Activated T-helper 1 cell treated with Interleukin-2 at 50 U/mL for 16 hours (primary cell): ENCODE results near the gene FGF22.
"Not testable (repeated sequence)": the region's sequence is repeated elsewhere in the genome, so short reads cannot be mapped to it uniquely, and the experiment has no call there.

Experiments
- DNase-seq: peaks from one replicate; pipeline ENCODE4 v3.0.0-alpha.2; 2020; ENCODE audit warnings: low read depth

FGF22 gene

DNA sequence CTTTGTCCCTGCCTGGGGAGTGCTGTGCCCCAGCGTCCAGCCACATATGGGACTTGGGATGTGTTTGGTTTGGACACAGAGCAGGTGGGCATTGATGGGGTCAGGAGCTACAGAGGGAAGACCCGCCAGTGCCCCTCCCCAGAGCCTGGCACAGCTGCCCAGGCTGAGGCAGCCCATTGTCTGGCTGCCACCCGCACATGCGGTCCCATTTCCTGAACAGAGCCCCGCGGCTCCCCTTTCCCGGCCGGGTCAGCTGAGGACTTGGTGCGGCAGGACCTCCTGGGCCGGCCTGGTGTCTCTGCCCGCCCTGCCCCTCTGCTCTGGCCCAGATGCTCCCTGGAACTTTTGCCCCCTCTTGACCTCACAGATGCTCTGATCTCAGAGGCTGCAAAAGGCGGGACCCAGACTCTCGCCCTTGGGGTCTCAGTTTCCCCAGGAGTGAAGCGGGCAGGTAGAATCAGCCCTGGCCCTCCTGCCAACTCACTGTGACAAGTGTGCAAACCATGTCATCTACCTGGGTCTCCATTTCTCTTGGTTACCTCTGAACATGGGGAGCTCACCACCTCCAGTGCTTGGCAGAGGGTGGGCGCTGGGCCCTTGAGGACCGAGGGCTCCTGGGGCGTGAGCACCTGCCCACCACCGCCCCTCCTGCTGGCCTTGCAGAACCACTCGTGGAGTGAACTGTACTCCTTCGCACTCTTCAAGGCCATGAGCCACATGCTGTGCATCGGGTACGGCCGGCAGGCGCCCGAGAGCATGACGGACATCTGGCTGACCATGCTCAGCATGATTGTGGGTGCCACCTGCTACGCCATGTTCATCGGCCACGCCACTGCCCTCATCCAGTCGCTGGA is 32.2 kb upstream of the FGF22 start:
- DNase-seq, result no peak

DNA sequence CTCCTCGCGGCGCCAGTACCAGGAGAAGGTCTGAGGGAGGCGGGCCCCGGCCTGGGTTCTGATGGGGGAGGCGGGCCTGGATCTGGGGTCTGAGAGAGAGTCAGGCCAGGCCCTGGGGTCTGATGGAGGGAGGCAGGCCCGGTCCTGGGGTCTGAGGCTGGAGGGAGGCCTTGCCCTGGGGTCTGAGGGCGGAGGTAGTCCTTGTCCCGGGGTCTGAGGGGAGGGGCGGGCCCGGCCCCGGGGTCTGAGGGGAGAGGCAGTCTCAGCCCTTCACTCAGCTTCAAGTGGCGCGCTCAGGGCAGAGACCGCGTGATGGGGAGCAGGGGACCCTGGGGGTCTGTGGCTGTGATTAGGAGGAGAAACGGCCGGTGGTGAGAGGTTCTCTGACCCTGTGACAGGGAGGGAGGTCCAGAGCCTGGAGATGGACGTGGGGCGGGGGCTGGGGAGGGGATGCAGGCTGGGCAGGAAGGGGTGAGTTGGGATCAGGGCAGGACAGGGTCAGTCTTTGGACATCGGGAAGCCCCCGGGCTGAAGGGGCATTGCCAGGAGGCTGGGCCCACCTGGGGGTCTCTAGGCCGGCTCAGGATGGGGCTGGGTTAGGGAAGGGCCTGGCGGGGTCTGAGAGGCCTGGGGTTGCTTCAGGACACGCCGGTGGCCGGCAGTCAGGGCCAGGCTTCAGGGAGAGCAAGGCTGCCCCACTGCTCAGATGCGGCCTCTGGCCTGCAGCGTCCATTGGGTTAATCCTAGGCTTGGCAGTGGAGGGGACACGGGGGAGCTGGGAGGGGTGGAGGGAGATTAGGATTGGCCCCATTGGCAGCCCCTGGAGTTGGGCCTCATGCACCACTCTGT is 31.3 kb upstream of the FGF22 start:
- no peak for DNase-seq

DNA sequence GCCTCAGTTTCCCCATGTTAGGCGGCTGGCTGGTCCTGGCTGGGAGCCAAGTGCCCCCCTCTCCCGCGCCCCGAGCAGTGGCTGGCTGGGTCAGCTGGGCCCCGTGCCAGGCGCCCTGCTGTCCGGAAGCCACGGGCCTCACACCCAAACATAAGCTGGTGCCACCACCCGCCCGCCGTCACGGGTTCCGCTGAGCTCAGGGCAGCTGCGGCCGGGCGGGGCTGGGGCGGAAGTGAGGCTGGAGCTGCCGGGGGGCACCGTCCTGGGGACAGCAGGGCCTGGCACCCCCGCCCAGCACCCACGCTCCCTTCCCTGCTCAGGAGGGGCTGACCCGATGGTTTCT is 30.7 kb upstream of the FGF22 start:
- no peak for DNase-seq

DNA sequence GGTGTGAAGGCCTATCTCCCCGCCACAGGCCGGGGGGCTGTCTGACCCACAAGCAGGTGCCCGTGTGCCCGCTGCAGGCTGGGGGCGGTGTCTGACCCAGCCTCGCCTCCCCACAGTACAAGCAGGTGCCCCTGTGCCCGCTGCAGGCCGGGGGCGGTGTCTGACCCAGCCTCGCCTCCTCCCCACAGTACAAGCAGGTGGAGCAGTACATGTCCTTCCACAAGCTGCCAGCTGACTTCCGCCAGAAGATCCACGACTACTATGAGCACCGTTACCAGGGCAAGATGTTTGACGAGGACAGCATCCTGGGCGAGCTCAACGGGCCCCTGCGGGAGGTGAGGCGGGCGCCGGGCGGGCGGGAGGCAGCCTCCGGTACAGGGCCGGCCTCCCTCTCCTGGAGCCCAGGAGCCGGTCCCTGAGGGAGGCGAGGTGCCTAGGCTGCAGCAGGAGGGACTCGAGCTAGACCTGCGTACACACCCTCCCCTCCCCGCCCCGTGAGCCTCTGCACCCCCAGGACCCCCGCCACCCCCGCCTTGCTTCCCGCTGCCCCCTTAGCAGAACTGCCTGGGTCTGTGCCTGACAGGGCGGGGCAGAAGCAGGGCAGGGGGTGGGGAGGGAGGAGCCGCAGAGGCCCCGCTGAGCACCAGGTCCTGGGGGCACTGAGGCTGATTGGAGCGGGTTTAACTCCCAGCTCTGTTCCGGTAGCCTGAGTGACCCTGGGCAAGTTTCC is 29.4 kb upstream of the FGF22 start:
- DNase-seq, result peak; percentile 29

DNA sequence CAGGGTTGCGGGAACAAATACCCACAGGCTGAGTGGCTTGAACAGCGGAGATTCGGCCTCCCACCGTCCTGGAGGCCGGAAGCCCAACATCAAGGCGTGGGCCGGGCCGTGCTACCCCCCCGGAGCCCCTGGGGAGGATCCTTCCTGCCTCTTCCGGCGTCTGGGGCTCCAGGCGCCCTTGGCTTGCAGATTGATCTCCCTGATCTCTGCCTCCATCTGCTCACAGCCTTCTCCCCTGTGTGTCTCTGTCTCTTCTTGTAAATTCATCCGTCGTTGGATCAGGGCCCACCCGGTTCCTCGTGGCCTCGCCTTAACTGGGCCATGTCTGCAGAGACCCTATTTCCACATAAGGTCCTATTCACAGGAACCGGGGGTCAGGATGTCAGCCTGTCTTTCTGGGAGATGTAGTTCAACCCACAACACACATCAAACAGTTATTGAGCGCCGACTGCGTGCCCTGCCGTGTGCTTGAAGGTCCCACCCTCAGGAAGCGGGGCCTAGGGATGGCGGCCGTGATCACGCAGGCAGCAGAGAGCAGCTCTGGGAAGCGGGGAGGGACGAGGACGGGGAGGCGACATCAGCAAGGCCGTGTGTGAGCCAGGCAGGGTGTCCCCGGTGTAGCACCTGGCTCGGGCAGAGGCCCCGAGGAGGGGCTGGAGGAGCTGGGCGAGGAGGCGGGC is 28.7 kb upstream of the FGF22 start:
- peak; percentile 51 for DNase-seq

DNA sequence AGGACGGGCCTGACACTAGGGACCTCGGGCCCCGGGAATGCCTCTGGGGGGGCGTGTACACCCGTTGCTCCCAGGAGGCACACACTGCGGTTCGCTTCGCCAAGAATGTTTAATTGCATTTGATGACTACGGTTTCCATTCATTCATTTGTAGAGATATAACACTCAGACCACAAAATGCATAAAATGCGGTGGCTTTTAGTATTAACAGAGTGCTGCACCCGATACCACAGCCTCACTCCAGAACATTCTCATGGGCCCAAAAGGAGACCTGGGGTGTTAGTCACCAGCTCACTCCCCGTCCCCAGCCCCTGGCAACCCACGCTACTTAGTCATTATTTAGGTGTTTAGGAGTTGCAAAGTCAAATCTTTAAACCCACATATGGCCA is 28.2 kb upstream of the FGF22 start:
- peak; percentile 33 for DNase-seq

DNA sequence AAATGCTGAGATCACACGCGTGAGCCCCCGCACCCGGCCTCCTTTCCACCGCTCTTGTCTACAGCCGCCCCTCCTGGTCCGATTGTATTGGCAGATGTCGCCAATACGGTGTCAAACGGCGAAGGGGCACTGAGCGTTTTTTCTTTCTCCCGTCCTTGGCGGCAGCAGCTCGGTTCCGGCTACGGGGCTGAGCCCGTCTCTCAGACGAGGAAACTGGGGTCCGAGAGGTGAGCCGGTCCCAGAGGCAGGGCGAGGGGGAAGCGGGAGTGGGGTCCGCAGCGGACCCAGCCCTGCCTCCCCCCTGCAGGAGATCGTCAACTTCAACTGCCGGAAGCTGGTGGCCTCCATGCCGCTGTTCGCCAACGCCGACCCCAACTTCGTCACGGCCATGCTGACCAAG is 26.7 kb upstream of the FGF22 start:
- no peak for DNase-seq

DNA sequence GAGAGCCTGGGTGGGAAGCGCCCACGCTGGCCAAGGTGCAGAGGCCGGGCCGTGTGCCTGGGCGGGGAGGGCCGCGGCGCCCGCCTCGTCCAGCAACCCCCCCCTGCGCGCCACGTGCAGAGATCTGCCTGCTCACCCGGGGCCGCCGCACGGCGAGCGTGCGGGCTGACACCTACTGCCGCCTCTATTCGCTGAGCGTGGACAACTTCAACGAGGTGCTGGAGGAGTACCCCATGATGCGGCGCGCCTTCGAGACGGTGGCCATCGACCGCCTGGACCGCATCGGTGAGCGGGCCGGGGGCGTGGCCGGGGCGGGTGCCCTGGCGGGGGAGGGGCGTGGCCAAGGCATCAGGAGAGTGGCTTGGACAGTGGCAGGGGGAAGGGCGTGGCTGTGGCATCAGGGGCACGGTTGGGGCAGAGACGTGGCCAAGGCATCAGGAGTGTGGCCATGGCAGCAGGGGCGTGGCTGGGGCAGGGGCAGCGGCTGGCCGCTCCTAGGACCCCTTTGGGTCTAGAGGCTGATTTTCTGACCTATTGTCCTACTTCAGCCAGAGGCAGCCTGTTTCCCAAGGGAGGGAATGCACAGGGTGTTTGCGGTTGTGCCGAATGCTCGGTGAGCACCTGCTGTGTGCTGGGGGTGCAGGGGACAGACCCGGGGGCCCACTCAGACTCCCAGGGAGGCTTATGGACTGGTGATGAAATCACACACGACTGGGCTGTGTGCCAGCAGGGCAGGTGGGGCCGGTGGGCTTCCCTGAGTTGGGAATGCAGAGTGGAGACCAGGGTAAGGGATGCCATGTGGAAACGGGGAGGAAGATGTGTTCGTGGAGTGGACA is 25.7 kb upstream of the FGF22 start:
- no peak for DNase-seq

DNA sequence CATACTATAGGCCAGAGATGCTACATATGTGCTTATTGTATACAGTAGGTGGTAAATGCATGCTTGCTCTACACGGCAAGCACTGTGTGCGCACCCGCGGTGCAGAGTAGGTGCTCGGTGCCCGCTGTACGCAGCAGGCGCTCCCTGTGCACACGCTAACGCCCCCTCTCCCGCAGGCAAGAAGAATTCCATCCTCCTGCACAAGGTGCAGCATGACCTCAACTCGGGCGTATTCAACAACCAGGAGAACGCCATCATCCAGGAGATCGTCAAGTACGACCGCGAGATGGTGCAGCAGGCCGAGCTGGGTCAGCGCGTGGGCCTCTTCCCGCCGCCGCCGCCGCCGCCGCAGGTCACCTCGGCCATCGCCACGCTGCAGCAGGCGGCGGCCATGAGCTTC is 24.1 kb upstream of the FGF22 start:
- no peak for DNase-seq

DNA sequence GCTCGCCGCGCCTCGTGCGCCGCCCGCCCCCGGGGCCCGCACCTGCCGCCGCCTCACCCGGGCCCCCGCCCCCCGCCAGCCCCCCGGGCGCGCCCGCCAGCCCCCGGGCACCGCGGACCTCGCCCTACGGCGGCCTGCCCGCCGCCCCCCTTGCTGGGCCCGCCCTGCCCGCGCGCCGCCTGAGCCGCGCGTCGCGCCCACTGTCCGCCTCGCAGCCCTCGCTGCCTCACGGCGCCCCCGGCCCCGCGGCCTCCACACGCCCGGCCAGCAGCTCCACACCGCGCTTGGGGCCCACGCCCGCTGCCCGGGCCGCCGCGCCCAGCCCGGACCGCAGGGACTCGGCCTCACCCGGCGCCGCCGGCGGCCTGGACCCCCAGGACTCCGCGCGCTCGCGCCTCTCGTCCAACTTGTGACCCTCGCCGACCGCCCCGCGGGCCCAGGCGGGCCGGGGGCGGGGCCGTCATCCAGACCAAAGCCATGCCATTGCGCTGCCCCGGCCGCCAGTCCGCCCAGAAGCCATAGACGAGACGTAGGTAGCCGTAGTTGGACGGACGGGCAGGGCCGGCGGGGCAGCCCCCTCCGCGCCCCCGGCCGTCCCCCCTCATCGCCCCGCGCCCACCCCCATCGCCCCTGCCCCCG is 23.5 kb upstream of the FGF22 start:
- no peak for DNase-seq

DNA sequence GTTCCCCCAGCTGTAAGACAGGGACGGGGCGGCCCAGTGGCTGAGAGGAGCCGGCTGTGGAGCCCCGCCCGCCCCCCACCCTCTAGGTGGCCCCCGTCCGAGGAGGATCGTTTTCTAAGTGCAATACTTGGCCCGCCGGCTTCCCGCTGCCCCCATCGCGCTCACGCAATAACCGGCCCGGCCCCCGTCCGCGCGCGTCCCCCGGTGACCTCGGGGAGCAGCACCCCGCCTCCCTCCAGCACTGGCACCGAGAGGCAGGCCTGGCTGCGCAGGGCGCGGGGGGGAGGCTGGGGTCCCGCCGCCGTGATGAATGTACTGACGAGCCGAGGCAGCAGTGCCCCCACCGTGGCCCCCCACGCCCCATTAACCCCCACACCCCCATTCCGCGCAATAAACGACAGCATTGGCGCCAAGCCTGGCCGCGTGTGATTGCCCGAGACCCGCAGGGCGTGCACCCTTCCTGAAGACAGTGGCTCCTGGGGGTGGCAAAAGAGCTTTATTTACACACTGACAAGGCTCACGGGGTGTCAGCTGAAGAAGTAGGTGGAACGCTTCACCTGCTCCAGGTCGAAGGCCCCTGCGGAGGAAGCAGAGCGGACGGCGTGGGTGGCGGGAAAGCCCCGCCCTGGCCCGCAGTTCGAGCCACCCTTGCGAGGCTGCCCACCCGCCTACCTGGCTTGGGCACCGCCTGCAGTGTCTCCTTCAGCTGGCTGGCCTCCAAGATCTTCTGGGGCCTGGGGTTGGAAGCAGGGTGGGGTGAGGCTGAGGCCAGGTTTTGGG is 22.7 kb upstream of the FGF22 start:
- DNase-seq, result no peak

DNA sequence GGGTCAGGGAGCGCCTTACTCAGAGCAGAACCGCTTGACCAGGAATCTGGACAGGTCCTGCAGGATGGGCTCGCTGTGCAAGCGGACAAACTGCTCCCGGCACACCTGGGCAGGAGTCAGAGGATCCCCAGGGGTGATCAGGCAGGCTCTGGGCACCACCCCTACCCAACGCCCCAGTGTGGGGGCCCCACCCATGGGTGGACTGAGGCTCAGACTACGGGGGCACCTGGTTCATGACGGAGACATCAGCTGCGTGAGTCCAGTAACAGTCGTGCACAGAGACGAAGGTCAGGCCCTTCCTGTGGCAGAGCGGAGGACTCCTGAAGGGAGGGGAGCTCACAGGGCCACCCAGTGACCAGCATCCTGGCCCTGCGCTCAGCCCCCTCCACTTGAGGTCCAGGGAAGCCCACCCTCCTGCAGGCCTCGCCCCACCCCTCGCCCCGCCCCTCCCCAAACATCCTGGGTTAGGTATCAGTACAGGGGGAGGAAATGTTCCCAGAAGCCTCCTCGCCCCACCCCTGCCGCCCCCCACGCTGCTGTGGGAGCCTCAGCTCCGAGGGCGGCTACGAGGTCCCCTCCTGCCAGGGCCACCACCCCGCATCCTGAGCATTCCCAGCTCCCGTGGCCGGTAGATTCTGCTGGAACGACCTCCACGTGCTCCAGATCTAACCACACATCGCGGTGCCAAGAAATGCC is 22.0 kb upstream of the FGF22 start:
- DNase-seq, result no peak

DNA sequence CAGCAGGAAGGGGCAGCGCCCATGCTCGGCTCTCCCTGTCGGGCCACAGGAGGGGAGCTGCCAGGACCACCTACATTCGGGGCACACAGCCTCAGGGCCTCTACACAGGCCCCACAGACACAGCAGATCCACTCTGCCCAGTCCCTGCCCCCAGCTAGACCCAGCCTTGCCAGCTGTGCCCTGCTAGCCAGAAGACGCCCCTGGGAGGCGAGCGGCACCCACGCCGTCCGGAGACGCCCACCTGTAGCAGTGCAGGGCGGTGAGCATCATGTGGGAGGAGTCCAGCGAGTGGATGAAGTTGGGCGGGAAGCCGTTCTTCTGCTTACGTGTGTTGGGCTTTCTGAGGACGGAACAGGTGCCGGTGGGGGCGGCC is 21.4 kb upstream of the FGF22 start:
- no peak for DNase-seq

DNA sequence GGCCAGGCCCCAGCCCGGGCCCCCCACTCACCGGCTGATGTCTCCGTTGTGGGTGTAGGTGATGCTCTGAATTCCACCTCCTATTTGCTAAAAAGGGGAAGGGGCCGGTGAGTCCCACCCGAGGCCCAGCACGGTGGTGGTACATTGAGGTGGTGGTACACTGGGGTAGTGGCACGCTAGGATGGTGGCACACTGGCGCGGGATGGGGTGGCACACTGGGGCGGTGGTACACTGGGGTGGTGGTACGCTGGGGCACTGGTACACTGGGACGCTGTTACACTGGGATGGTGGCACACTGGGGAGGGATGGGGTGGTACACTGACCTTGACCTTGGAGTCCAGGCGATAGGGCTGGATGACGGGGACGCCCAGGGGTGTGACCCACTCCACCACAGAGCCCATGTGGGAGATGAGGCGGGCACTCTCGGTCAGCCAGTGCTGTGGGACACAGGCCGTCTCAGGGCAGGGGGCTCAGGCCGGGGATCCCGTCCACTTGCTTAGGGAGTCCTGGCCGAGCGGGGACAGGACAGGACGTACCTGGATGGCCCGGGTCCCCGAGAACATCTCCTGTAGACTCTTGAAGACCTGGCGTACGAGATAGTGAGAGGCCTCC is 20.9 kb upstream of the FGF22 start:
- DNase-seq, result no peak

DNA sequence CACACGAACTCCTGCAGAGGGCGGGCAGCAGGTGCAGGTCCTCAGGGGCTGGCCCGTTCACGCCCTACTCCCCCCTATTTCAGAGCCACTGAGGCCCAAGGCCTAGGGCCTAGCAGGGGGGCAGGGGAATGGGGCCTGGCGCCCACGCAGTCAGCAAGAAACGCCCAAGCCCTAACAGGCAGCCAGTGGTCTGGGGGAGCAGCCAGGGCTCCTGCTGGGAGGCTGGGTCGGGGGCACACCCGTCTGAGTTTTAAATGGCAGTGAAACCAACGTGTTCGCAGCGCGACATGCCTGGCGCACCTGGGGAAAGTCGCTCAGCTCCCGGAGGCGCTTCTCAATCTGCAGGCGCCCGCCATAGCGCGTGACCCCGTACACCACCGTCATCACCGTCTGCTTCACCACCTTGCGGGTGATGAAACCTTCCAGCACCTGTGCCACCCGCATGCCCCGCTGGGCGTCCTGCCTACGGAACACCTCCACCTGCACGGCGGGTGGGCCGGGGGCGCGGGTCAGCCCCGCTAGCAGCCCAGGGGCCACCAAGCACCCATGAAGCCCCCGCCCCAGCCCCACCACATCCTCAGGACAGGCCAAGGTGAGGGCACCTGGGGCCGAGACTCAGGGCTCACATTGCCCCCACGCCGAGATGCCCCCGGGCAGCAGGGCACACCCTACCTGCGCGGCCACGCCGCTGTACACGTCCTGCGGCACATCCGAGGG is 20.2 kb upstream of the FGF22 start:
- no peak for DNase-seq

DNA sequence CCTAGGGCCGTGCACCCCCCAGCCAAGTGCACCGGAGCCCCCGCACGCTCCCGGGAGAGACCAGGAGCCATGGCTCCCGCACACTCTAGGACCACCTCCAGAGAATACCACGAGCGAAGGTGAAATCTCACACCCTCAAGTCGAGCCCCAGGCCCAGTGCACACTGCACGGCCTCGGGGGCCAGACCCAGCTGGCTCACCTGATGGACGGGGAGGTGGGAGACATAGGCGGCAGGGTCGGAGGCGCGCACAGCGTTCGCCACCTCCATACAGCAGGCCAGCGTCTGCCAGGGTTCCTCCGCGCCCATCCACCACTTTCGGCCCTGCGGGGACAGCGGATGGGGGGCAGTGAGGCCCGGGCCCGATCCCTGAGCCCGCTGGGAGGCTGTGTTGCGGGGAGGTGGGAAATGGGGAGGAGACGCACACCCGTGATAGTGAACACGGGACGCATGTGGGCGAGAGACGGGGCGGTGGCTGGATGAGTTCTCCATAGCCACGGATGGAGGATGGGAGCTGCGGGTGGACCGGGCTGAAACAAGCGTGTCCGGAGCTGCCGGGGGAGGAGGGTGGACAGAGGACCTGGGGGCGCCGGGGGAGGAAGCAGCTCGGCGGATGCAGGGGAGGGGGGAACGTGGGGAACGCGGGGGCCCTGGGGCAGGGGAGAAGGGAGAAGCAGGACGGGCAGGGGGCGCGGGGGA is 19.4 kb upstream of the FGF22 start:
- DNase-seq, result no peak

DNA sequence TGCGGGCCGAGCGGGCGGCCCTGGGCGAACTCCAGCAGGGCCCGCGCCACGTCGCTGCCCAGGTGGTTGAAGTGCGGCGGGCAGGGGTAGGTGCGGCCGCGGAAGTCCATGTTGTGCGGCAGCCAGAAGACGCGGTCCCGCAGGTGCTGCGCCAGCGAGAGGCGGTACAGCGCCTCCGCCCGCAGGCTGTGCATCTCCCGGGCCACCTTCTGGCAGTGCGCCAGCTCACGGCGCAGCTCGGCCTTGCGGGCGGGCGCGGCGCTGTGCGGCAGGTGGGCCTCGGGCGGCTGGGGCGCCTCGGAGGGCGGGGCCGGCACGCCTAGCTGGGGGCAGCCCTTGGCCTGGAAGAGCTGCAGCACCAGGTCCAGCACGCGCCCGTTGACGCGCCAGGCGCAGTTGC is 18.5 kb upstream of the FGF22 start:
- not testable (repeated sequence) for DNase-seq

DNA sequence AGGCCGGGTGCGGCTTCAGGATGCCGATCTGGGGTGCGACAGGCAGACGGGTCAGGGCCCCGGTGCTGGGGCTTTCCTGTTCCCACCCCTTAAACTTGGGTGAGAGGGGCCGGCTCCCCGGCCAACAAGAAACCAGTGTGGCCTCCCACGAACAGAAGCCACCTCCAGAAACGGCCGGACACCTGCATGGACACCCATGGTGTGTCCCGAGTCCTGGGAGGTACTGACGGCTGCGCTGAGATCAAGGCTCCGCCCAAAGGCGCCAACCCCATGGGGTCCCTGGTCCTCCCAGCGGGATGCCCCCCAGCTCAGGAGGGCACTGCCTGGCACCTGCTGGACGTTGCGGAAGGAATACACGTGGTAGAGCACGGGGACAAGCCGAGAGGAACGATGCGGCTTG is 17.9 kb upstream of the FGF22 start:
- no peak for DNase-seq
